HG03520 (cell line): ENCODE results near the gene RHBDD3.

Experiments
- ATAC-seq: cut with Tn5 transposase; IDR thresholded peaks from one replicate; pipeline ENCODE4 v1.9.1; 2021; ENCODE audit warnings: mild to moderate bottlenecking, moderate library complexity; ENCODE audit not compliant: unreplicated experiment

RHBDD3 gene

DNA sequence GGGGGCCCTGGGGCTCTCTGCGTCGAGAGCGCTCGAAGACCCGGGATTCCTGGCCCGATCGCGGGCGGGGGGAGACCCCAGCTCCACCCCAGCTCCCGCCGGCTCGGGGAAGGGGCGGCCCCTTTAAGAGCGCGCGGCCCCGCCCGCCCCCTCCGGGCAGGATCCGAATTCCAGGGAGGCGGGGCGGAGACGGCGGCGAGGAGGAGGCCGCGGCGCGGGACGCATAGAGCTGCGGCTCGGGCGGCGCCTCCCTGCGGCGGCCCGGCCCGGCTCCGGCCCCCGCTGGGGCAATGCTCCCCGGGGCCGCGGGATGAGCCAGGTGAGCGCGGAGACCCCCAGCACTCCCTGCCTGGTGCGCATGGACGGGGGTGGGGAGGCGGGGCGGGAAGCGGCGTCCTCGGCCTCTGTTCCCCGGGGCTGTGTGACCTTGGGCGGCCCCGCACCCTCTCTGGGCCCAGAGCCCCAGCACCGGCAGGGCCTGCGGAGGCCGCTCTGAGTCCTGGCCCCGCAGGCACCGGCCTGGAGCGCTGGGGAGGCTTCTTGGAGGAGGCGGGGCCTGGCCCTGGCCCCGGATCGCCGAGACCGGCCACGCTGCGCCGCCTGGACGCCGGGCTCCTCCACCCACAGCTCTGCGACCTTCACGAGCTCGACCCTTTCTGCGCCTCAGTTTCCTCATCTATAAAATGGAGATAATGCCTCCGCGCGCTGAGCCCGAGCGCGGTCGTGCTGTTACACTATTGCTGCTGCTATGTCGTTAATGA is 39.2 kb upstream of the RHBDD3 start:
- ATAC-seq: no peak

DNA sequence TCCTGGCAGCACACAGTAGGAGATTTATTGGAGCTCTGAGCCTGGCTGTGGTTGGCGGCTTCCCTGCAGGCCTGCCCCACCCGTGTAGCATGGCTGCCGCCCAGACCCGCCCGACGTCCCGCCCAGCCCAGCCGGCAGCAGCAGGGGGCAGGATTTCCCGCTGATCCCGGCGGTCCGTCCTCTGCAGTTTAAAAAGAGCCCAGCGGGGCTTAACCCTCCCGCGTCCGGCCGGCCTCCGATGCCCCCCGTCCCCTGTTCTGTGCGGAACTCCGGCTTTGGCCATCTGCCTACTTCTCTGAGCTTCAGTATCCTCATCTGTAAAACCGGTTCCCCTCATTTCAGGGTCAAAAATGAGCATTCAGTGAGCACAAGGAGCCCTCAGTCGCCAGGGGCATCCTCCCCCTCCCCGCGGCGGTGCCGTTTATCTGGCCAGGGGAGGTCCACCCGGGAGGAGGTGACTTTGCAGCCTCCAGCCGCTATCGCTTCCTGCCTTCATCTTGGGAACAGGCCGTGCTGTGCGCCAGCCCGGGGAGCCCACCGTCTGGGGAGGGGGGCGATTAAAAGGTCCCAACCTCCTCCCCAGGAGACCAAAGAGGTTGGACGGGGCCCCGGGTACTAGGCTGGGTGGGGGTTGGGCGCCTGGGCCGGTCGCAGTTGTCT is 38.5 kb upstream of the RHBDD3 start, which contains the start of gene GAS2L1:
GAS2L1 (plus strand) TSS at position 476 of the 660 bp plus-strand sequence. CDS start 1,456 bp downstream, outside the sequence.
- ATAC-seq: no peak

DNA sequence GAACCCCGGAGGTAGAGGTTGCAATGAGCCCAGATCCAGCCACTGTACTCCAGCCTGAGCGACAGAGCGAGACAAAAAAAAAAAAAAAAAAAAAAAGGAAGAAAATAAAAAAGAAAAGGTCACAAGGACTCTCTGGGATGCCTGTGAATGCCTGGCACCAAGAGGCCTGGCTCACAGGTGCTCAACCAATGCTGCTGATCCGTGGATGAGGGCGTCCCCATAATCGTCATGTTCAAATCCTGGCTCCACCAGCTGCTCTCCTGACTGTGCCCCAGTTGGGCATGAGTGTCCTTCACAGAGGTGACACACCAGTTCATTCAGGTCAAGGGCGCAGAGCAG is 38.0 kb upstream of the RHBDD3 start:
- no peak for ATAC-seq

DNA sequence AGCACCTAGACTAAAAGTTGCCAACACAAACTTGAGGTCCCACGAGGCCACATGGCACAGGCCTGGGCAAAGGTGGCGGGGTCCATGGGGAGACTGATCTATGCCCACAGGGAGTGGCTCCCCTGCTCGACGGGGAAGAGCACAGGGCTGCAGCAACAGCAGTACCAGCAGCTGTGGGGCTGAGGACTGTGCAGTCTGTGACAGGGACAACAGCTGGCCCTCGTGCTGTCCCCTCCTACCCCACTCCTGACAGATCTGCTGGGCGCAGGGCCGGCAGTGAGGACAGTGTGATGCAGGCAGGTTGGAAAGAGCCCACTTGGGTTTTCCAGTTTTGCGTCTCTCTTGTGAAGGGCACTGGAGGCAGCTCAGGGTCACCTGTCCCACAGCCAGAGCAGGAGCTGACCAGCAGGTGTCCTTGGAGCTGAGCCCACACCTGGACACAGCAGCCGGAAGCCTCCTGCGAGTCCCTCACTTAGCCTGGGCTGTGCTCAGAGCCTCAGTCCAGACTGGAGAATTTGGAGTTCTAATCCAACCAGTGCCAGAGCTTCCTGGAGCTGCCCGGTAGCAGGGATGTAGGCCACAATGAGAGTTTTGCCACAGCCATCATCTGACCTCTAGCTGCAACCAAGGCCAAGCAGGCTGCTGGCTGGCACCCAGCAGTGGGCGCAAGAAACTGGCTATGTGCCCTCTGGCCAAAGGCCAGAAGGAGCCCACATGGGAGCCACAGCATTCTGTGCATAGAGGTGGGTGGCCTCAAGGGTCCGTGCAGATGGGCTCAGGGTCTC is 35.1 kb upstream of the RHBDD3 start:
- no peak for ATAC-seq

DNA sequence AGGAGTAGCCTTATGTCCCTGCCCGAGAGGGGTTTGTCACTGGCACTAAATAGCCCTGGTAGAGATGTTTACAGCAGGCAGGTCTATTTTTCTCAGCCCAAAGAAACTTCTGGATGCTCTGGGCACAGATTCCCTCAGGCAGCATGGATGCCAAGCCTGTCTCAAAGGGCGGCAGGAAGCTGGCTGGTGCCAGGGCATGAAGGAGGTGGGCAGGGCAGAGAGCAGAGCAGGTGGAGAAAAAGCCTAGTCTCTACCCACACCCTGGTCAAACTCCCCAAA is 34.6 kb upstream of the RHBDD3 start:
- ATAC-seq: no peak

DNA sequence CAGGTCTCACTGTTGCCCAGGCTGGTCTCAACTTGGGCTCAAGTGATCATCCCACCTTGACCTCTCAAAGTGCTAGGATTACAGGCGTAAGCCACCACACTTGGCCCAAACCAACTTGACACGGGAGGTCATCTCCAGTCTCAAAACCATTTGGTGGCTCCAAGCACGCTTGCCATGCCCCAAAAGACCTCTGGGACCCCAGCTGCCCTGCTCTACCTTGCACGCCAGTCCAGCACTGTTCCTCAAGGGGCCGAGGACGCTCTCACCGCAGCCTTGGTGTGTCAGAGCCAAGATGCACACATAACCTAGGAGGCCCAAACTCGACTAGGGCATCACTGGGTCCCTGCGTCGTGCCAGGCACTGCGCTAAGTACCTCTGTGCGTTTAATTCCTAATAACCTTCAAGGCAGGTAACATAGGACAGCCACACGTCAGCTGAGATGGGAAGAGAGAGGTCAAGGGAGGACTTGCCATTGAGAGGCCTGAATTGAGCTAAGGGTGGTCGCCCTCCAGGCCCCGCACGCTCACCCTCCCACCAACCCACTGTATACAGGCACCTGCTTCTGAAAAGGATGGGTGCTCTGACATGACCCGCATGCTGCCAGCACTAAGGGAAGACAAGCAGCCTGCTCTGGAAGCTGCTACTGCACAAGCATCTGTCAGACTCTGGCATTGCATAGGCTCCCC is 34.1 kb upstream of the RHBDD3 start:
- ATAC-seq: no peak

DNA sequence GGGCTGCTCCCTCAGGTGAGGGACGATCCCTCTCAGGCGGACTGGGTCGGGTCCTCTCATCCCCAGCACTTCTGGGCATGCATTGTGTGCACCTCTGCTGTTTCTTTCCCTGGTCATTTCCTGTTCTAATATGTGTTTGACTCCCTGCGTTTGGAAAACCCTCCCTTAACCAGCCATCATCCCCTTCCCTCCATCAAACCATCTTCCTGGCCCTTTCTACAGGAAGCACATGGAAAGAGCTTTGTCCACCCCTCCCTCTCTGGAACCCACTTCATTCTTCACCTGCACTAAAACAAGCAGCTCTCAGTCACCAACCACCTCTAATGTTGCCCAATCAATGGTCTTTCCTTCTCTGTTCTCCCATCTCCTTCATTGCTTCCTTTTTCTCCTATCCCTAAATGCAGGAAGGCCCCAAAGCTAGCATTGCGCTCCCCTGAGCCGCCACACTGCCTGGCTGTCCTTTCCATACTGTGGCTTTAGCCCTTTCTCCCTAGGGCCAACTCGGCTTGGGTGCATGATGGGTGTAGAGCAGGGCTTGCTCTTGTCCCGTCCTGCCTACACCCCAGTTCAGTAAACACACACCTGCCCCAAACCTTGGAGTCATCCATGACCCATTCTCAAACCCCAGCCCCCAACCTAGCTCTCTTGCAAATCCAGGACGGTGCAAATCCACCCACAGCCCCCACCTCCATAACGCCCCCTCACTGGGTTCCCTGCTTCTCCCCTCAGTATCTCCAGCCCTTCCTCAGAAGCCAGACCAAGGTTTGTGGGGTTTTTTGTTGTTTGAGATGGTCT is 33.2 kb upstream of the RHBDD3 start:
- no peak for ATAC-seq

DNA sequence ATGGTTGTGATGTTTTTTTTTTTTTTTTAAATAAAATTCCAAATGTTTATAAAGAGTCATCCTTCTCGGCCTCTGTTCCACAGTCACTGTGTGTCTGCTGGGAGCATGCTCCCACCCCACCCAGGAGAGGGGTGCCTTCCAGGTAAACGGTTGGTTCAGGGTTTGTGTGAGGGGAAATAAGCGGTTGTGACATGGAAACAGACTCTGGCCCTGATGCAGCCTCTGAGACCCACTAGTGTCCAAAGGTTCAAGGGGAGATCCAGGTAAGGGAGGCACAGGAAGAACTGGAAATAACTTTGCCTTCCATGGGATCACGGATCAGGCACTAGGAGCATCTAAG is 32.7 kb upstream of the RHBDD3 start:
- no peak for ATAC-seq

DNA sequence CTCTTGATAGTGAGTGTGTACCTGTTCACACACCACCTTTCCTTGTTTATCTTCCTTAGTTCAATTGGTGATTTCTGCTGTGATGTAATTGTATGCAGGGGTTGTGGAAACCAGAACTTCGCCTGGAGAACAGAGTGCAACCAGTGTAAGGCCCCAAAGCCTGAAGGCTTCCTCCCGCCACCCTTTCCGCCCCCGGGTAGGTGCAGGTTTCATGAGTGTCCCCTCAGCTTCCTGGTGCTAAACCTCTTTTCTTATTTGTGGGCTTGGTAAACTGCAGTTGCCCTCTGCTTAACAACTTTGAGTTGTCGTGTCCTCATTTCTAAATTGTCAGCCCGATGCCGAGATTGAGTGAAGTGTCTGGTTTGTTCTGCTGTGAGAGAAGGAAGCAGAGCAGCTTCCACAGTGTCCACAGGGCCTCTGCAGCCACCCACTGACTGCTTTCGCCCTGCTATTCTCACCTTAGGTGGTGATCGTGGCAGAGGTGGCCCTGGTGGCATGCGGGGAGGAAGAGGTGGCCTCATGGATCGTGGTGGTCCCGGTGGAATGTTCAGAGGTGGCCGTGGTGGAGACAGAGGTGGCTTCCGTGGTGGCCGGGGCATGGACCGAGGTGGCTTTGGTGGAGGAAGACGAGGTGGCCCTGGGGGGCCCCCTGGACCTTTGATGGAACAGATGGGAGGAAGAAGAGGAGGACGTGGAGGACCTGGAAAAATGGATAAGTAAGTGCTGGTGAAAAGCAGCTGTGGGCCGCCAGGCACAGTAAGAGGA is 31.5 kb upstream of the RHBDD3 start:
- no peak for ATAC-seq

DNA sequence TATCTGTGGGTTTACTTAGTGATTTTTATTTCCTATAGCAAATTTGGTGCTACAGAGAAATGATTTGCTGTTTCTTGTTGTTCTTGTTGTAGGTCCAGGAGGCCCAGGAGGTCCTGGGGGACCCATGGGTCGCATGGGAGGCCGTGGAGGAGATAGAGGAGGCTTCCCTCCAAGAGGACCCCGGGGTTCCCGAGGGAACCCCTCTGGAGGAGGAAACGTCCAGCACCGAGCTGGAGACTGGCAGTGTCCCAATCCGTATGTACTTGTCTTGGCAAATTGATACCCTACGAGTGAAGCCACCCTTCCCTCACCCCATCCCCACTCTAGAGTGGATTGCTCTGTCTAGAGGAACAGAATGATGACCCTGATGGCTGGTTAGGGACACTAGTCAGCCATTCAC is 30.9 kb upstream of the RHBDD3 start:
- ATAC-seq: no peak

DNA sequence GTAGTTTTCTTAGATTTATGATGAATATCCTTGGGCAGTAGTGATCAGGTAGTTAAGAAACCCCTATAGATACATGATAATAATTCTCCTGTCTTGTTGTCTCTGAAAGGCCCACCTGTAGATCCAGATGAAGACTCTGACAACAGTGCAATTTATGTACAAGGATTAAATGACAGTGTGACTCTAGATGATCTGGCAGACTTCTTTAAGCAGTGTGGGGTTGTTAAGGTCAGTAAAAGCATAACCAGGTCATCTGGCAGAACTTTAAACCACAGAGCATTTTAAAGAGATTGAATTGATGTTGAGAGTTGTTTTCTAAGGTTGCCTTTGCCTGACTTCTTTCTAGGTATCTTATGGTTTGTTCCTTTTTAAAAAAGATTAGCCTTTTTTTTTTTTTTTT is 24.6 kb upstream of the RHBDD3 start:
- no peak for ATAC-seq

DNA sequence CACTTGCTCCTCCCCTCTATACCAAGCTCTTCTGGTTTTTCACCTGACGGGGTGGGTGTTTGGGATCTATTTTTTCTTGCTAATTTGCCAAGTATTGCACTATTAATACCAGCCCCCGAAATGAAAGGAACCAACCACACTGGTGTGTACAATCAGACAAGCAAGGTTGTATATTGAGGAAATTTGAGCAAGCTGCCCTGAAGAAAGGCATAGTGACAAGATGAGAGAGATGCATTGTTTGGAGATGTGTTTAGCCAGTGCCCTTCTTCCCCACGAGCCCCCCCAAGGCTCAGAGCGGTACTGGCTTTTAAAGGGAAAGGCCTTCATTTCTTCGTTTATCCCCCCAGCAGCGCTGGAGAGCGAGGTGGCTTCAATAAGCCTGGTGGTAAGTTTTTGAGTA is 23.4 kb upstream of the RHBDD3 start:
- ATAC-seq: no peak

DNA sequence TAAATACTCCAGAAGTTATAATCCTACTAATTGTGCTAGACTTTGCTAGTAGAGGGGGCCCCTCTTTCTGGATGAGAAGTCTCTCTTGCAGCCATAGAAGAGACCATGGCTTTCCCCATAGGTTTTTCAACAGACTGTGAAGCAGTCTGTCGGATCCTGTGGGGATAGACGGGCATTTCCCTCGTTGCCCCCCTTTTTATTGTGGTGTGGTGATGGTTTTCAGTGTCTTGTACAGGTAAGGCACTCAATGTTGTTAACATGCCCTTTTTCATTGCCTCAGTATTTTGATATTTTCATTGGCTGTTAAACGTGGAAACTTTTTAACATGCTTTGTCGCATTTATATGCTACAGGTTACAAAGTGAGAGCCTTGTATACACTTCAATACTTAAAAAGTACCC is 22.3 kb upstream of the RHBDD3 start:
- ATAC-seq: no peak

DNA sequence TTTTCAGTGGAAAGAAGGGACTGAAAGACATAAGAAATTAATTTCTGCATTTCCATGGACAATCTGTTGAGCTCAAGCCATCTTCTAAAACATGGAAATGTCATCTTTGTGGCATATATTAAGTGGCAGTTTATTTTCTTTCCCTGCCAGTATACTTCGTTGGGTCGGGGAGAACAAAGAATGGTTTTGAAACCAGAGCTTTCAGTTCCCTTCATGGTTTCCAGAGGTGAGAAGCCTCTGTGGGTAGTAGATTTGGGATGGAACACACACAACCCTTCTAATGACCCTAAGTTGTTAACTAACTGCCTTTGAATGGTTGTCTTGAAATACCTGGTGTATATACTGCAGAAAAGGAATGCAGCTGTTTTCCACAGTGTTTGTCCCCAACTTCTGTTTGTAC is 21.1 kb upstream of the RHBDD3 start:
- ATAC-seq: no peak

DNA sequence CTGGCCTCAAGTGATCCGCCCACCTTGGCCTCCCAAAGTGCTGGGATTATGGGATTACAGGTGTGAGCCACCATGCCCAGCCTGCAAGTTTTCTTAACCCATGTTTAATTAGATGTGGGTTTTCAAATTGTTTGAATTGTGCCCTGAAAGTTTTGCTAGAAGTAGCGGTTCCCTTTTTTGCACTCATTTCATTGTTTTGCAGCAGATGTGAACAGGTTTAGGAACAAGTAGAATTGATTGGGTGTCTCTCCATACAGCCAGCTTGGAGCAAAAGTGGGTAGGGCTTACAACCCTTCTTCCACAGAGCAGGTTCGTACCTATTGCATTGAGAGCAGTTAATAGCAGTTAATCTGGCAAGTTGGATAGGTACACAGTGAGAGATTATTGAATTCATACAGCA is 16.4 kb upstream of the RHBDD3 start:
- no peak for ATAC-seq

DNA sequence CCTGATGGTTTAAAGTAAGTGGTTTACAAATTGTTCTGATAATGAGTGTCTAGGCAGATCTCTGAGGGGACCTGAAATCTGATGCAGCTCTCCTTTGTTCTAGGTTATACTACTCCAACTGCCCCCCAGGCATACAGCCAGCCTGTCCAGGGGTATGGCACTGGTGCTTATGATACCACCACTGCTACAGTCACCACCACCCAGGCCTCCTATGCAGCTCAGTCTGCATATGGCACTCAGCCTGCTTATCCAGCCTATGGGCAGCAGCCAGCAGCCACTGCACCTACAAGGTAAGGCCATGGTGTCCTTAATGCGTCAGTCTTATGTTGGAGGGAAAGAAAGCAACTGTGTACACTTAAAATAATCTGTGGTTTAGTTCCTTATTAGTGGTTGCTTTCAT is 10.1 kb upstream of the RHBDD3 start:
- ATAC-seq: no peak

DNA sequence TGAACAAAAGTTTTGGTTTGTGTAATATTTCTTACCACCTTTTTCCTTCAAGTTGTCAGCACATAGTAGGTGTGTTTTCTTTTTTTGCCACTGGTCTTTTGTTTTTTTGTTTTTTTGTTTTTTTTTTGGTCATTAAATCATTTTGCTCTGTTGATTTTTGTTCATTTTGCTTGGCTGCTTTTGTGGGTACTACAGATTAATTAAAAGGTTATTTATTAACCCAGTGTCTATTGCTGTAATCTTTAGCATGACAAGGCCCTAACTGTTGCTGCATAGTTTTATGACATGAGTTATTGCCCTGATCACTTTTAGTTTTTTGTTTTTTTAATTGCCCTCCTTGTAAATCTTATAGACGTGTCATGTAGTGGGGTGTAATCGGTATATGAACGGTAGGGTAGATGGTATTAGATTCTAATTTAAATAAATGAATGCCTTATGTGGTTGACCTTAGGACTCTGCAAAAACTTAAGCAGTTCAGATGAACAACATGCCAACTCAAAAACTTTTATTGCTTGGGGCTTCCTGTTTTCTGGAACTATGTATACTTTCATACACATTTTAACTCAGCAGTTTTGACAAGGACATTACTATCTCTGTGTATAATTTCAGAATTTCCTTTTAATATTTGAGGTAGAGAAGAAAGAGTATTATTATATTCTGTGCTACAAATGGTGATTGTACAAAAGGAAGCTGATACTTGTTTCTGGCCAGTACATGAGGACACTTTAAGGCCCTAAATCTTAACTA is 8.2 kb upstream of the RHBDD3 start:
- ATAC-seq: no peak

DNA sequence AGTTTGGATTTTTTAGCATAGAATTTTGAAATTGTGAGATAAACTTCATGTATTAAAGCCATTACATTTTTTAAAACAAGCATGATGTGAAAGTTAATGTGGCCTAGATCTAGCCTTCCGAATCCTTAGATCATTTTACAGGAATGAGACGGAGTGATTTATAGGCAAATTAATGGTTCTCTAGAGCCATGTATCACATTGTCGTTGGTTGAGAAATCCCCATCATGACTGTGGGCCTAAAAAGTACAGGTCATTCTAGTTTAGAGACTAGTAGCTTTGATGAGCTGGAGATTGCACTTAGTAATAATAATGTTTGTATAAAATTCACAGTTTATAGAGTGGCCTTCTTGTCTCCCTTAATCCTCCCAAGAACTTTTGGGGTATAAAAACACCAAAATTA is 7.4 kb upstream of the RHBDD3 start:
- ATAC-seq: no peak

DNA sequence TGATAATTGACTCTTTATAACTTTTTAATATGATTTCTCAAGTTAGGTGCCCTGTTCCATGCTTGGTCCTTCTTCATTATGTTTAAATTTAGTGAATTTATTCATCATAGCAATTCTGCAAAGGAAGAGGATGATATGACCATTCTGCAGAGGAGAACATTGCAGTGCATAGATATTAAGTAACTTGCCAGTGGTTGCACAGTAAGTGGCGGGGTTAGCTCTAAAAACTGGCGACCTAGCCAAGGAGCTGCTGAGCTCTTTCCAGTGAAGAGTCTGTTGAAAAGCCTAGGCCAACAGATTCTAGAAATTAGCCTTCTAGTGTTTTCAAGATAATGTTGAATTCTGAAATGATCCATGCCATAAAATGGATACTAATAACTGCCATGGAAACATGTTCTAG is 4.8 kb upstream of the RHBDD3 start:
- no peak for ATAC-seq
